GM13976 (cell line): Measurements from ENCODE around the gene GPR34.

Experiments used
- DNase-seq: peaks from one replicate; pipeline ENCODE4 v3.0.0; 2012; ENCODE audit warnings: low spot score
- CTCF ChIP-seq: IDR thresholded peaks from 2 replicates; pipeline ENCODE4 v1.5.1; 2012; ENCODE audit warnings: borderline replicate concordance, mild to moderate bottlenecking; ENCODE audit not compliant: insufficient read depth; ENCODE audit errors: extremely low read depth, missing control alignments, control extremely low read depth
- in situ Hi-C: fragments of 300-500 bp; cut with MboI; formaldehyde crosslinking; loops from one replicate; pipeline ENCODE4 v1.12.0; 2022; ENCODE audit warnings: low sequenced_read_pairs, mixed read lengths, inconsistent platforms; ENCODE audit not compliant: unreplicated experiment

GPR34 gene

GRCh38 chrX:41693024-41693423 is 4.3 kb downstream of the GPR34 start:
- in situ Hi-C loops: no loop called here

GRCh38 chrX:41695426-41695825 is 6.7 kb downstream of the GPR34 start:
- DNase-seq: no peak
- in situ Hi-C loops: no loop called here
- TF ChIP-seq CTCF: no peak

More at GRCh38 chrX:41693024-41693423, 4.3 kb downstream of the GPR34 start:
- TF ChIP-seq CTCF: no peak
- no peak for DNase-seq

GRCh38 chrX:41703574-41704029 is 14.8 kb downstream of the GPR34 start:
- TF ChIP-seq CTCF: no peak
- DNase-seq: no peak
- in situ Hi-C loops: no loop called here

- no peak for TF ChIP-seq CTCF
- in situ Hi-C loops: no loop called here
- no peak for DNase-seq
These were observed 16.3 kb downstream of the GPR34 start for GRCh38 chrX:41705042-41705441.

GRCh38 chrX:41705680-41706374 is 17.1 kb downstream of the GPR34 start:
- in situ Hi-C loops: no loop called here
- no peak for TF ChIP-seq CTCF
- DNase-seq: peak; percentile 20

GRCh38 chrX:41707218-41707617 is 18.4 kb downstream of the GPR34 start:
- in situ Hi-C loops: no loop called here
- no peak for DNase-seq
- TF ChIP-seq CTCF: no peak
